Measurements from ENCODE around the gene CARD10. TPM values are rescaled to one million over a fixed set of nuclear protein-coding genes. Genes with fewer than 3 reads are reported as not detected.

The CARD10 gene
- total RNA-seq, 2 donors from 2014 or later = 14.2 to 70.7 TPM

DNA sequence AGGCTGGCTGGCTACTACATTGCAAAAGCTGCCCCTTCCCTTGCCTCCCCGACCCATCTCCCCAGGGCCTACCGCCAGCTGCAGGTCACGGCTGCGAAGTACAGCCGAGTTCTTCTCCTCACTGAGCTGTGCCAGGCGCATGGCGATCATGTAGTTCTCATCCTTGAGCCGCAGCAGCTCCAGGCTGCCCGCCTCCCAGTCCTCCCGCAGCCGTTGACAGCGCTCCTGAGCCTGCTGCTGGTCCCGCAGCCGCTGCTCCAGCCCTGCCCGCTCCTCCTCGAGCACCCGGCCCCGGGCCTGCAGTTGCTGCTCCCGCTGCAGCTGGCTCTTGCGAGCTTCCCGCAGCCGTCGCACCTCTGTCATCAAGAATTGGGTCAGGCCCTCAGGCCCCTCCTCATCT is 3.3 kb downstream of the CARD10 start:
- H3K9me3 ChIP-seq = no peaks in the 10 kb centered on the region
- no peak overlapping the region for H3K4me3 ChIP-seq
- no peaks in the 10 kb centered on the region for H3K4me1 ChIP-seq (replicated peaks)
- DNase-seq (ENCODE audit: low spot score) = no peak
- no peak overlapping the region for H3K27ac ChIP-seq
- H3K36me3 ChIP-seq = no peaks in the 10 kb centered on the region
- TF ChIP-seq, protein P1, sequence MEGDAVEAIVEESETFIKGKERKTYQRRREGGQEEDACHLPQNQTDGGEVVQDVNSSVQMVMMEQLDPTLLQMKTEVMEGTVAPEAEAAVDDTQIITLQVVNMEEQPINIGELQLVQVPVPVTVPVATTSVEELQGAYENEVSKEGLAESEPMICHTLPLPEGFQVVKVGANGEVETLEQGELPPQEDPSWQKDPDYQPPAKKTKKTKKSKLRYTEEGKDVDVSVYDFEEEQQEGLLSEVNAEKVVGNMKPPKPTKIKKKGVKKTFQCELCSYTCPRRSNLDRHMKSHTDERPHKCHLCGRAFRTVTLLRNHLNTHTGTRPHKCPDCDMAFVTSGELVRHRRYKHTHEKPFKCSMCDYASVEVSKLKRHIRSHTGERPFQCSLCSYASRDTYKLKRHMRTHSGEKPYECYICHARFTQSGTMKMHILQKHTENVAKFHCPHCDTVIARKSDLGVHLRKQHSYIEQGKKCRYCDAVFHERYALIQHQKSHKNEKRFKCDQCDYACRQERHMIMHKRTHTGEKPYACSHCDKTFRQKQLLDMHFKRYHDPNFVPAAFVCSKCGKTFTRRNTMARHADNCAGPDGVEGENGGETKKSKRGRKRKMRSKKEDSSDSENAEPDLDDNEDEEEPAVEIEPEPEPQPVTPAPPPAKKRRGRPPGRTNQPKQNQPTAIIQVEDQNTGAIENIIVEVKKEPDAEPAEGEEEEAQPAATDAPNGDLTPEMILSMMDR (IDR thresholded peaks at IDR 0.05) = no peak
- no peak for TF ChIP-seq POLR2A (IDR thresholded peaks at IDR 0.05)
- TF ChIP-seq POLR2AphosphoS5 (IDR thresholded peaks at IDR 0.05) = no peak
- intact Hi-C loops (cut with DNase I) = no loop called here
- WGBS = 95% methylated on average over 23 of the region's 23 CpGs
- H3K27me3 ChIP-seq (replicated peaks; ENCODE audit: insufficient read depth) = no peaks in the 10 kb centered on the region

DNA sequence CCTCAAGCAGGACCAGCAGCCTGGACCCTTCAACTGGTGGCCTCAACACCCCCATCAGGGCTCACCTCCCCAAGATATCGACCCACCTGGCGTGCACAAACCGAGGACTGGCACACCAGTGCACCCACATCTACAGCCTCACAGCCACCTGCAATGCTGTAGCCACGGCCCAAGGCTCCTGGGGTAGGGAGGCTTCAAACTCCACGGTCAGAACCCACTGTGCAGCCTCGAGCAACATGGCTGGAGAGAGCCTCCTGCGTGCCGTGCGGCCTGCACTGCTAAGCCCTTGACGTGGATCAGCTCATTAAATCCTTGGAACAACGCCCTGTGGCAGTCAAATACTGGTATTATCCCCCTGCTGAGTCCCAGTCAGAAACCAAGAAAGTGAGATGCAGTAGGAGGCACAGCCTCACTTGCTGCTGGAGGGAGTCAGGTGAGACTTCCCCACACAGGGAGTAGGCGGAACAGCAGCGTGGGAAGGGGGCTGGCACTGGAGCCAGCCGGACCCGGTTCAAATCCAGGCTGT is 4.6 kb downstream of the CARD10 start:
- Histone ChIP-seq H3K4me3 (no peak overlapping the region), H3K27ac (no peak overlapping the region), H3K36me3 (no peaks in the 10 kb centered on the region), H3K9me3 (no peaks in the 10 kb centered on the region), H3K4me1 (replicated peaks) (no peaks in the 10 kb centered on the region), H3K27me3 (replicated peaks; ENCODE audit: insufficient read depth) (no peaks in the 10 kb centered on the region)
- intact Hi-C loops (cut with DNase I) = no loop called here
- no peak for DNase-seq (ENCODE audit: low spot score)
- WGBS = 80% methylated on average over 12 of the region's 15 CpGs
- TF ChIP-seq POLR2A (IDR thresholded peaks at IDR 0.05) (no peak), POLR2AphosphoS5 (IDR thresholded peaks at IDR 0.05) (no peak)
- TF ChIP-seq, protein P1 (IDR thresholded peaks at IDR 0.05) = no peak

DNA sequence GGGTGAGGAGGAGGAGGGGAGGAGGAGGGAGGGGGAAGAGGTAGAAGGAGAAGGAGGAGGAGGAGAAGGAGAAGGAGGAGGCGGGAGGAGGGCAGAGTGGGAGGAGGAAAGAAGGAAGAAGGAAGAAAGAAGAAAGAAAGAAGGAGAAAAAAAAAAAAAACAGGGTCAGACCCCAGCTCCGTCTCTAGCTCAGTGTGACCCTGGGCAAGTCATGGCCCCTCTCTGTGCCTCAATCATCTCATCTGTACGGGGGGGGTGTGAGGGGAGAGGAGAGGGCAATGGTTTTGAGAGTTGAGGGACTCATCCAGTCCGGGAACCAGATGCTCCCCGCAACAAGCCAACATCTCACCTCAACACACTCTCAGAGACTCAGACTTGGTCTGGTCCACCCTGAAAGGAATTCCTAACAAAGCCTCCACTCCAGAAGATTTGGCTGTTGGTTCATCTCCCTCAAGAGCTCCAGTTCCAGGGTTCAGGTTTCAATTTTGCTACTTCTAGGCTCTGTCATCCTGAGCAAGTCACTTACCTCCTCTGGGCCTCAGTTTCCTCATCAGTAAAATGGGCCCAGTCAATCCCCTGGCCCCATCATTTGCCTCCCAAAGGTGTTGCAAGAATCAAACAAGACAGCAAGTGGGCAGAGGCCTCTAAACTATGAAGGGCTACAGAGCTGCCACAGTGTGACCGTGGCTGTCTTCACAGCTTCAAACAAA is 7.7 kb downstream of the CARD10 start:
- no peaks in the 10 kb centered on the region for H3K27me3 ChIP-seq (replicated peaks; ENCODE audit: insufficient read depth)
- no peaks in the 10 kb centered on the region for H3K4me1 ChIP-seq (replicated peaks)
- no peak overlapping the region for H3K4me3 ChIP-seq
- no peak for DNase-seq (ENCODE audit: low spot score)
- H3K9me3 ChIP-seq = no peaks in the 10 kb centered on the region
- WGBS = 96% methylated on average over 6 of the region's 6 CpGs
- no peak overlapping the region for H3K27ac ChIP-seq
- TF ChIP-seq, protein P1 (IDR thresholded peaks at IDR 0.05) = no peak
- TF ChIP-seq POLR2AphosphoS5 (IDR thresholded peaks at IDR 0.05) (no peak), POLR2A (IDR thresholded peaks at IDR 0.05) (no peak)
- intact Hi-C loops (cut with DNase I) = no loop called here
- H3K36me3 ChIP-seq = no peaks in the 10 kb centered on the region

DNA sequence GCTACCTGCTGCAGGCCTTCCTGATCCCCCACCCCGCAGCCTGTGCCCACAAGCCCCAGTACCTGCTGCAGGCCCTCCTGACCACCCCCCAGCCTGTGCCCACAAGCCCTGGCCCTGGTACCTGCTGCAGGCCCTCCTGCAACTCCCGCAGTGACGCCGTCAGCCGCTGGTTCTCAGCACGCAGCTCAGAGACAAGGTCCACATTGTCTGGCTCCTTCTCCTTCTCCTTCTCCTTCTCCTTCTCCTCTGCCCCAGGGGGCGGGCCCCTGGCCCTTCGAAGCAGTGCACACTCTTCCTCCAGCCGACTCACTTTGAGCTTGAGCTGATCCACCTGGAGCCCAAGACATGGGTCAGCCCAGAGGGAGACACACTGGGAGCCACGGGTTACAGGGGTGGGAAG is 9.1 kb downstream of the CARD10 start:
- H3K4me1 ChIP-seq (replicated peaks) = no peaks in the 10 kb centered on the region
- 67% methylated on average over 10 of the region's 10 CpGs for WGBS
- H3K27ac ChIP-seq = no peak overlapping the region
- intact Hi-C loops (cut with DNase I) = no loop called here
- no peak overlapping the region for H3K4me3 ChIP-seq
- H3K9me3 ChIP-seq = no peaks in the 10 kb centered on the region
- no peak for DNase-seq (ENCODE audit: low spot score)
- no peaks in the 10 kb centered on the region for H3K36me3 ChIP-seq
- H3K27me3 ChIP-seq (replicated peaks; ENCODE audit: insufficient read depth) = no peaks in the 10 kb centered on the region
- TF ChIP-seq, protein P1 (IDR thresholded peaks at IDR 0.05) = no peak
- TF ChIP-seq POLR2AphosphoS5 (IDR thresholded peaks at IDR 0.05) = no peak
- TF ChIP-seq POLR2A (IDR thresholded peaks at IDR 0.05) = no peak
